ENCODE measurements around the gene TNF. TPM values are rescaled to one million over a fixed set of nuclear protein-coding genes. Genes with fewer than 3 reads are reported as not detected.

Gene TNF
- total and polyA plus RNA-seq, 11 donors: 0.15 to 7.6 (median 0.44) TPM; not detected in 1

DNA sequence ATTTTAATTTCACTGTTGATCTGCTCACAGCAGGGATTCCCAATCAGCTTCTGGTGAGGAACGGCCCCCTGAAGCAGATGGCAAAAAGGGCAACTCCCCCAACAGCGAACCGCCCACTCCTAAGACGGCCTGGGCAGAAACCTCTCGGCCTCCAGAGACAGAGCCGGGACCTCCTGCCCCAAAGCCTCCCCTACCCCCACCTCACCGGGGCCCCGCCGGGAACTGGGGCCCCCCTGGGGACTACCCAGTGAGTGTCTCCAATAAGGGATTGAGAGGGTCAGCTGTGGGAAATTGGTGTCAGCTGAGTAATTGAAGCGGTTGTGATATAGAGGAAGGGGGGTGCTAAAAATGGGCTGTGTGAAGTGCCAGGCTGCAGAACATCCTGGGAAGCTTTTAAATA is 51.6 kb downstream of the TNF start:
- DNase-seq (no peak), ATAC-seq (no peak)
- H3K27ac ChIP-seq: no peak overlapping the region
- WGBS, 4 donors: 83 to 90% (median 86%) methylated on average over 10 of the region's 10 CpGs
- intact Hi-C loops (cut with DNase I): loop anchor here in 1 of 10 donors (2.0 kb wide), 1 partner anchor 16 kb away; no protein-coding TSS in a partner anchor
- H3K4me1 ChIP-seq: peaks cover 0 to 12% (median 8%) of the 10 kb centered on the region in 12 donors
- TF ChIP-seq, protein P1, sequence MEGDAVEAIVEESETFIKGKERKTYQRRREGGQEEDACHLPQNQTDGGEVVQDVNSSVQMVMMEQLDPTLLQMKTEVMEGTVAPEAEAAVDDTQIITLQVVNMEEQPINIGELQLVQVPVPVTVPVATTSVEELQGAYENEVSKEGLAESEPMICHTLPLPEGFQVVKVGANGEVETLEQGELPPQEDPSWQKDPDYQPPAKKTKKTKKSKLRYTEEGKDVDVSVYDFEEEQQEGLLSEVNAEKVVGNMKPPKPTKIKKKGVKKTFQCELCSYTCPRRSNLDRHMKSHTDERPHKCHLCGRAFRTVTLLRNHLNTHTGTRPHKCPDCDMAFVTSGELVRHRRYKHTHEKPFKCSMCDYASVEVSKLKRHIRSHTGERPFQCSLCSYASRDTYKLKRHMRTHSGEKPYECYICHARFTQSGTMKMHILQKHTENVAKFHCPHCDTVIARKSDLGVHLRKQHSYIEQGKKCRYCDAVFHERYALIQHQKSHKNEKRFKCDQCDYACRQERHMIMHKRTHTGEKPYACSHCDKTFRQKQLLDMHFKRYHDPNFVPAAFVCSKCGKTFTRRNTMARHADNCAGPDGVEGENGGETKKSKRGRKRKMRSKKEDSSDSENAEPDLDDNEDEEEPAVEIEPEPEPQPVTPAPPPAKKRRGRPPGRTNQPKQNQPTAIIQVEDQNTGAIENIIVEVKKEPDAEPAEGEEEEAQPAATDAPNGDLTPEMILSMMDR (IDR thresholded peaks at IDR 0.05): no peak
- TF ChIP-seq POLR2A (IDR thresholded peaks at IDR 0.05): no peak
- H3K27me3 ChIP-seq: no peaks in the 10 kb centered on the region
- no peak overlapping the region for H3K4me3 ChIP-seq
- no peaks in the 10 kb centered on the region for H3K9me3 ChIP-seq
- peaks cover 8 to 97% (median 94%) of the 10 kb centered on the region in 9 donors for H3K36me3 ChIP-seq

DNA sequence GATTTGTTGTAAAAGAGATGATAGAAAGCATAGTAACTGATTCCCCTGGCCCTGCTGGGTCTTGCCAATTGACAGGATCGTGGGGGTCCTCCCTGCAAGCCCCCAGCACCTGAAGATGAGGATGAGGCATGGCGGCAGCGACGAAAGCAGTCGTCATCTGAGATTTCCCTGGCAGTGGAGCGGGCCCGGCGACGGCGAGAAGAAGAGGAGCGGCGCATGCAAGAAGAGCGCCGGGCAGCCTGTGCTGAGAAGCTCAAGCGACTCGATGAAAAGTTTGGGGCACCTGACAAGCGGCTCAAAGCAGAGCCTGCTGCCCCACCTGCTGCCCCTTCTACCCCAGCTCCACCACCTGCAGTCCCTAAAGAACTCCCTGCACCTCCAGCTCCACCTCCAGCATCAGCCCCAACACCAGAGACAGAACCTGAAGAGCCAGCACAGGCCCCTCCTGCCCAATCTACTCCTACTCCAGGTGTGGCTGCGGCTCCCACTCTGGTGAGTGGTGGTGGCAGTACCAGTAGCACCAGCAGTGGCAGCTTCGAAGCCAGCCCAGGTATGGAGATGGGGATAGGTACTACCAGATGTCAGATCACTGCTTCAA is 52.4 kb downstream of the TNF start:
- ATAC-seq: no peak
- no peaks in the 10 kb centered on the region for H3K27me3 ChIP-seq
- no peaks in the 10 kb centered on the region for H3K9me3 ChIP-seq
- peaks cover 8 to 100% (median 98%) of the 10 kb centered on the region in 9 donors for H3K36me3 ChIP-seq
- WGBS, 4 donors: 95 to 97% (median 96%) methylated on average over 19 of the region's 19 CpGs
- H3K27ac ChIP-seq: no peak overlapping the region
- H3K4me3 ChIP-seq: no peak overlapping the region
- DNase-seq: no peak
- TF ChIP-seq, protein P1 (IDR thresholded peaks at IDR 0.05): no peak
- TF ChIP-seq POLR2A (IDR thresholded peaks at IDR 0.05): no peak
- peaks cover 0 to 4% (median 0%) of the 10 kb centered on the region in 12 donors for H3K4me1 ChIP-seq
- intact Hi-C loops (cut with DNase I): loop anchor here in 1 of 10 donors (2.0 kb wide), 1 partner anchor 15 kb away; no protein-coding TSS in a partner anchor

Other genes with a start within 250 kb of the TNF start
Only the 30 nearest of the 34 such genes appear.
- gene HLA-B, start 218.4 kb upstream of the TNF start, total RNA-seq: 1,000 to 10,000 TPM in 2 of 9 donors, 100 to 1,000 TPM in 7; 235 to 2,858 (median 371) TPM
- gene HLA-B, start 218.4 kb upstream of the TNF start, polyA plus RNA-seq: 100 to 1,000 TPM; 397 to 553 TPM
- 10 to 100 TPM in 7 of 9 donors, 1 to 10 TPM in 2; 8.9 to 21.0 (median 11.5) TPM for gene MICA, start 172.0 kb upstream of the TNF start, total RNA-seq
- 10 to 100 TPM in 1 of 2 donors, 1 to 10 TPM in 1; 8.5 to 48.4 TPM for gene MICA, start 172.0 kb upstream of the TNF start, polyA plus RNA-seq
- gene MICB, start 77.4 kb upstream of the TNF start, total RNA-seq: 1 to 10 TPM; 1.1 to 8.8 (median 1.5) TPM
- gene MICB, start 77.4 kb upstream of the TNF start, polyA plus RNA-seq: 1 to 10 TPM in 1 of 2 donors, under 1 TPM in 1; 0.84 to 1.3 TPM
- gene MCCD1, start 46.6 kb upstream of the TNF start, total RNA-seq: not detected
- not detected for gene MCCD1, start 46.6 kb upstream of the TNF start, polyA plus RNA-seq
- gene DDX39B, start 33.6 kb upstream of the TNF start, total RNA-seq: 100 to 1,000 TPM; 122 to 209 (median 164) TPM
- gene DDX39B, start 33.6 kb upstream of the TNF start, polyA plus RNA-seq: 100 to 1,000 TPM; 162 to 193 TPM
- 1 to 10 TPM; 1.1 to 3.5 (median 1.4) TPM for gene ATP6V1G2, start 29.0 kb upstream of the TNF start, total RNA-seq
- 1 to 10 TPM; 1.3 to 2.2 TPM for gene ATP6V1G2, start 29.0 kb upstream of the TNF start, polyA plus RNA-seq
- 10 to 100 TPM in 8 of 9 donors, 1 to 10 TPM in 1; 10.0 to 17.8 (median 12.4) TPM for gene NFKBIL1, start 28.0 kb upstream of the TNF start, total RNA-seq
- 10 to 100 TPM; 18.2 to 22.9 TPM for gene NFKBIL1, start 28.0 kb upstream of the TNF start, polyA plus RNA-seq
- gene LTA, start 3.3 kb upstream of the TNF start, total RNA-seq: under 1 TPM in 2 of 9 donors, not detected in 7; 0.18 to 0.64 TPM
- gene LTA, start 3.3 kb upstream of the TNF start, polyA plus RNA-seq: under 1 TPM in 1 of 2 donors, not detected in 1; 0.07 TPM
- gene LTB, start 6.9 kb downstream of the TNF start, total RNA-seq: 10 to 100 TPM in 1 of 9 donors, 1 to 10 TPM in 2, under 1 TPM in 2, not detected in 4; 0.30 to 15.6 (median 1.0) TPM
- gene LTB, start 6.9 kb downstream of the TNF start, polyA plus RNA-seq: under 1 TPM; 0.50 to 0.72 TPM
- gene LST1, start 10.7 kb downstream of the TNF start, total RNA-seq: 10 to 100 TPM in 2 of 9 donors, 1 to 10 TPM in 6, not detected in 1; 1.6 to 58.0 (median 3.7) TPM
- 1 to 10 TPM; 2.3 to 5.2 TPM for gene LST1, start 10.7 kb downstream of the TNF start, polyA plus RNA-seq
- 1 to 10 TPM in 1 of 9 donors, under 1 TPM in 1, not detected in 7; 1.00 to 2.5 TPM for gene NCR3, start 17.4 kb downstream of the TNF start, total RNA-seq
- not detected for gene NCR3, start 17.4 kb downstream of the TNF start, polyA plus RNA-seq
- 100 to 1,000 TPM in 1 of 9 donors, 10 to 100 TPM in 3, 1 to 10 TPM in 5; 5.7 to 120 (median 9.5) TPM for gene AIF1, start 39.7 kb downstream of the TNF start, total RNA-seq
- gene AIF1, start 39.7 kb downstream of the TNF start, polyA plus RNA-seq: 10 to 100 TPM in 1 of 2 donors, 1 to 10 TPM in 1; 6.7 to 18.4 TPM
- 100 to 1,000 TPM in 4 of 9 donors, 10 to 100 TPM in 5; 75.1 to 119 (median 97.4) TPM for gene PRRC2A, start 45.1 kb downstream of the TNF start, total RNA-seq
- gene PRRC2A, start 45.1 kb downstream of the TNF start, polyA plus RNA-seq: 100 to 1,000 TPM in 1 of 2 donors, 10 to 100 TPM in 1; 88.1 to 111 TPM
- 100 to 1,000 TPM; 265 to 499 (median 284) TPM for gene BAG6, start 77.1 kb downstream of the TNF start, total RNA-seq
- 100 to 1,000 TPM; 307 to 378 TPM for gene BAG6, start 77.1 kb downstream of the TNF start, polyA plus RNA-seq
- 1 to 10 TPM in 8 of 9 donors, under 1 TPM in 1; 0.54 to 4.3 (median 1.7) TPM for gene APOM, start 80.3 kb downstream of the TNF start, total RNA-seq
- gene APOM, start 80.3 kb downstream of the TNF start, polyA plus RNA-seq: 1 to 10 TPM; 2.4 to 6.6 TPM
- gene C6orf47, start 85.2 kb downstream of the TNF start, total RNA-seq: 10 to 100 TPM; 16.5 to 23.8 (median 20.0) TPM
- 10 to 100 TPM; 19.4 to 30.9 TPM for gene C6orf47, start 85.2 kb downstream of the TNF start, polyA plus RNA-seq
- gene GPANK1, start 89.4 kb downstream of the TNF start, total RNA-seq: 10 to 100 TPM; 15.9 to 29.8 (median 19.5) TPM
- gene GPANK1, start 89.4 kb downstream of the TNF start, polyA plus RNA-seq: 10 to 100 TPM; 19.5 to 24.5 TPM
- 100 to 1,000 TPM; 111 to 323 (median 116) TPM for gene CSNK2B, start 90.5 kb downstream of the TNF start, total RNA-seq
- gene CSNK2B, start 90.5 kb downstream of the TNF start, polyA plus RNA-seq: 100 to 1,000 TPM; 124 to 203 TPM
- 10 to 100 TPM in 1 of 9 donors, 1 to 10 TPM in 8; 1.4 to 12.0 (median 4.6) TPM for gene LY6G5B, start 94.4 kb downstream of the TNF start, total RNA-seq
- gene LY6G5B, start 94.4 kb downstream of the TNF start, polyA plus RNA-seq: 1 to 10 TPM; 2.1 to 5.3 TPM
- gene LY6G5C, start 105.5 kb downstream of the TNF start, total RNA-seq: 1 to 10 TPM; 1.3 to 3.1 (median 2.2) TPM
- 1 to 10 TPM; 1.4 to 3.0 TPM for gene LY6G5C, start 105.5 kb downstream of the TNF start, polyA plus RNA-seq
- gene ABHD16A, start 127.8 kb downstream of the TNF start, total RNA-seq: 10 to 100 TPM; 24.2 to 54.7 (median 27.4) TPM
- 10 to 100 TPM; 16.5 to 47.8 TPM for gene ABHD16A, start 127.8 kb downstream of the TNF start, polyA plus RNA-seq
- gene LY6G6F, start 131.3 kb downstream of the TNF start, total RNA-seq: not detected
- gene LY6G6F, start 131.3 kb downstream of the TNF start, polyA plus RNA-seq: not detected
- gene LY6G6D, start 139.8 kb downstream of the TNF start, total RNA-seq: under 1 TPM in 1 of 9 donors, not detected in 8; 0.75 TPM
- gene LY6G6D, start 139.8 kb downstream of the TNF start, polyA plus RNA-seq: not detected
- under 1 TPM in 1 of 9 donors, not detected in 8; 0.27 TPM for gene LY6G6C, start 146.2 kb downstream of the TNF start, total RNA-seq
- gene LY6G6C, start 146.2 kb downstream of the TNF start, polyA plus RNA-seq: not detected
- under 1 TPM in 7 of 9 donors, not detected in 2; 0.19 to 1.00 (median 0.42) TPM for gene MPIG6B, start 147.8 kb downstream of the TNF start, total RNA-seq
- under 1 TPM; 0.17 to 0.23 TPM for gene MPIG6B, start 147.8 kb downstream of the TNF start, polyA plus RNA-seq
- gene DDAH2, start 153.7 kb downstream of the TNF start, total RNA-seq: 10 to 100 TPM; 42.3 to 69.7 (median 53.2) TPM
- gene DDAH2, start 153.7 kb downstream of the TNF start, polyA plus RNA-seq: 10 to 100 TPM; 62.1 to 80.5 TPM
- gene CLIC1, start 161.0 kb downstream of the TNF start, total RNA-seq: 100 to 1,000 TPM in 6 of 9 donors, 10 to 100 TPM in 3; 72.5 to 310 (median 124) TPM
- gene CLIC1, start 161.0 kb downstream of the TNF start, polyA plus RNA-seq: 100 to 1,000 TPM in 1 of 2 donors, 10 to 100 TPM in 1; 68.0 to 392 TPM
- gene MSH5, start 164.4 kb downstream of the TNF start, total RNA-seq: 1 to 10 TPM in 7 of 9 donors, under 1 TPM in 2; 0.44 to 8.4 (median 1.9) TPM
- 1 to 10 TPM; 1.0 to 2.3 TPM for gene MSH5, start 164.4 kb downstream of the TNF start, polyA plus RNA-seq
- gene SAPCD1, start 187.1 kb downstream of the TNF start, total RNA-seq: 1 to 10 TPM in 1 of 9 donors, under 1 TPM in 2, not detected in 6; 0.73 to 1.5 (median 0.76) TPM
- gene SAPCD1, start 187.1 kb downstream of the TNF start, polyA plus RNA-seq: under 1 TPM; 0.35 to 0.50 TPM
- gene VWA7, start 201.8 kb downstream of the TNF start, total RNA-seq: 10 to 100 TPM in 7 of 9 donors, 1 to 10 TPM in 2; 8.0 to 25.8 (median 16.1) TPM
- gene VWA7, start 201.8 kb downstream of the TNF start, polyA plus RNA-seq: 1 to 10 TPM; 4.0 to 6.2 TPM

Data from heart left ventricle (tissue), 16 donors.